SK-N-MC (cell line): ENCODE results near the gene WDFY1.

Experiments
- EZH2 ChIP-seq: fragments of 200-600 bp; sonication (generic); IDR thresholded peaks from one replicate; pipeline ENCODE4 v1.6.1; 2017; ENCODE audit warnings: antibody characterized with exemption
- POLR2AphosphoS5 ChIP-seq: IDR thresholded peaks from 2 replicates; pipeline ENCODE4 v1.6.1; 2012; ENCODE audit warnings: mild to moderate bottlenecking, low read depth, low read length, borderline replicate concordance

GRCh38 chr2:223922308-223922707 lies 22.8 kb downstream of the WDFY1 start:
- TF ChIP-seq POLR2AphosphoS5: no peak
- TF ChIP-seq EZH2: no peak
